Measurements from ENCODE around the gene PARVA. TPM values are rescaled to one million over a fixed set of nuclear protein-coding genes. Genes with fewer than 3 reads are reported as not detected.

Gene PARVA
- total RNA-seq, 1 experiment from 2014 or later = 18.1 TPM

DNA sequence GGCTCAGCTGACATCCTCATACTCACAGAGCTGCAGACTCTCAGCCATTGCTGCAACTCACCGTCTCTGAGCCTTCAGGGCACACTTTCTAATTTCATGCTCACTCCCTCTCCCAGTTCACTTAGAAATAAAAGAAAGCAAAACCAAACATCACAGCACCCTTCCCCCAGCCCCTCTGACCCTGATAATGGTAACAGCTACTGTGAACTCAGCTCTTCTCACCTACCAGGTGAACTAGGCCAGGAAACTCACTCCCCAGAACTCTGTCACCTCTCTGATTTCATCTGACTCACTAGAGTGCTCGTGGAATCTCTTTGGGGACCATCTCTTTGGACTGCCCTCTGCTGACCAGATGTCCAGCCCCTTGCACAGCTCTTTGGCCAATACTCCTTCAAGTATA, 14.5 kb upstream of the PARVA start:
- H3K4me1 Mint-ChIP-seq = peaks cover 25 to 35% of the 10 kb centered on the region in 2 experiments
- Histone ChIP-seq H3K18ac (ENCODE audit: insufficient read length, low read depth, low read length) (no peak overlapping the region), H3K4me2 (ENCODE audit: insufficient read depth, insufficient read length, low read length) (no peak overlapping the region), H3K4ac (ENCODE audit: low read depth, low read length) (no peak overlapping the region), H3K23ac (ENCODE audit: insufficient read length, low read depth, low read length) (no peak overlapping the region), H3T11ph (ENCODE audit: low read length) (no peak overlapping the region), H4K91ac (ENCODE audit: insufficient read length, low read depth, low read length) (no peak overlapping the region), H3K9ac (ENCODE audit: extremely low read depth, insufficient read length, low read length) (no peak overlapping the region), H2BK120ac (ENCODE audit: low read depth, low read length, poor library complexity, severe bottlenecking) (no peak overlapping the region), H2BK12ac (ENCODE audit: insufficient read length, low read depth, low read length) (no peak overlapping the region), H2BK5ac (ENCODE audit: insufficient read length, low read length) (no peak overlapping the region), H2BK15ac (ENCODE audit: low read depth, low read length) (no peak overlapping the region), H3K27me3 (ENCODE audit: insufficient read depth, low read length) (no peaks in the 10 kb centered on the region), H3K56ac (ENCODE audit: insufficient read length, low read depth, low read length) (no peak overlapping the region), H4K5ac (ENCODE audit: insufficient read length, low read depth, low read length) (no peak overlapping the region), H2BK20ac (ENCODE audit: low read depth, low read length, poor library complexity, severe bottlenecking) (no peak overlapping the region), H4K20me1 (ENCODE audit: control insufficient read depth, insufficient read depth, insufficient read length) (no peaks in the 10 kb centered on the region), H3K23me2 (ENCODE audit: insufficient read length, low read depth, low read length, poor library complexity, severe bottlenecking) (no peaks in the 10 kb centered on the region), H3K27ac (ENCODE audit: insufficient read length, low read depth, low read length) (no peak overlapping the region), H4K8ac (replicated peaks; ENCODE audit: insufficient read length, low read depth, low read length) (no peak overlapping the region), H3K9me3 (ENCODE audit: control insufficient read depth, low read depth, low read length) (no peaks in the 10 kb centered on the region), H3K4me1 (ENCODE audit: insufficient read depth, low read length) (no peaks in the 10 kb centered on the region), H3K79me2 (ENCODE audit: insufficient read depth, low read length) (no peaks in the 10 kb centered on the region), H2AK5ac (ENCODE audit: insufficient read length, low read length) (no peak overlapping the region), H2AFZ (ENCODE audit: low read length) (no peak overlapping the region), H3K14ac (ENCODE audit: insufficient read depth, low read length) (no peak overlapping the region), H3K79me1 (ENCODE audit: insufficient read depth, low read depth, low read length, poor library complexity, severe bottlenecking) (no peaks in the 10 kb centered on the region)
- DNase-seq = no peak
- no peak overlapping the region for H3K4me3 Mint-ChIP-seq
- H3K36me3 Mint-ChIP-seq (ENCODE audit: insufficient read depth in 1 of 3, low read depth in 3 of 3) = peaks cover 0 to 10% (median 6%) of the 10 kb centered on the region in 3 experiments; a peak in 4 of 7 replicates
- H3K27me3 Mint-ChIP-seq (ENCODE audit: low read depth) = peaks cover 2% of the 10 kb centered on the region
- TF ChIP-seq, protein P1, sequence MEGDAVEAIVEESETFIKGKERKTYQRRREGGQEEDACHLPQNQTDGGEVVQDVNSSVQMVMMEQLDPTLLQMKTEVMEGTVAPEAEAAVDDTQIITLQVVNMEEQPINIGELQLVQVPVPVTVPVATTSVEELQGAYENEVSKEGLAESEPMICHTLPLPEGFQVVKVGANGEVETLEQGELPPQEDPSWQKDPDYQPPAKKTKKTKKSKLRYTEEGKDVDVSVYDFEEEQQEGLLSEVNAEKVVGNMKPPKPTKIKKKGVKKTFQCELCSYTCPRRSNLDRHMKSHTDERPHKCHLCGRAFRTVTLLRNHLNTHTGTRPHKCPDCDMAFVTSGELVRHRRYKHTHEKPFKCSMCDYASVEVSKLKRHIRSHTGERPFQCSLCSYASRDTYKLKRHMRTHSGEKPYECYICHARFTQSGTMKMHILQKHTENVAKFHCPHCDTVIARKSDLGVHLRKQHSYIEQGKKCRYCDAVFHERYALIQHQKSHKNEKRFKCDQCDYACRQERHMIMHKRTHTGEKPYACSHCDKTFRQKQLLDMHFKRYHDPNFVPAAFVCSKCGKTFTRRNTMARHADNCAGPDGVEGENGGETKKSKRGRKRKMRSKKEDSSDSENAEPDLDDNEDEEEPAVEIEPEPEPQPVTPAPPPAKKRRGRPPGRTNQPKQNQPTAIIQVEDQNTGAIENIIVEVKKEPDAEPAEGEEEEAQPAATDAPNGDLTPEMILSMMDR (conservative IDR thresholded peaks at IDR 0.05) = no peak
- WGBS (ENCODE audit: extremely low coverage, insufficient read length, low lambda C conversion rate) = no CpG with 5 or more reads among the region's 2 CpGs
- H3K9me3 Mint-ChIP-seq = peaks cover 6 to 13% of the 10 kb centered on the region in 2 experiments; a peak in 4 of 5 replicates
- no peak overlapping the region for H3K27ac Mint-ChIP-seq
